Ishikawa (cell line): ENCODE results near the gene SLC9A4.
A peak's percentile ranks its signal among the peaks of the same experiment; 100 is the strongest.

ENCODE experiments used
- CEBPB ChIP-seq: IDR thresholded peaks from 2 replicates; pipeline ENCODE4 v1.6.1; 2012
- CREB1 ChIP-seq: IDR thresholded peaks from 2 replicates; pipeline ENCODE4 v1.6.1; 2012; ENCODE audit warnings: low read depth
- EGR1 ChIP-seq: IDR thresholded peaks from 2 replicates; pipeline ENCODE4 v1.6.1; 2012
- EP300 ChIP-seq: IDR thresholded peaks from 2 replicates; pipeline ENCODE4 v1.6.1; 2012; ENCODE audit warnings: borderline replicate concordance
- FOXM1 ChIP-seq: IDR thresholded peaks from 2 replicates; pipeline ENCODE4 v1.6.1; 2012; ENCODE audit warnings: low read depth, borderline replicate concordance
- MAX ChIP-seq: IDR thresholded peaks from 2 replicates; pipeline ENCODE4 v1.6.1; 2012
- NFIC ChIP-seq: IDR thresholded peaks from 2 replicates; pipeline ENCODE4 v1.6.1; 2012
- RAD21 ChIP-seq: IDR thresholded peaks from 2 replicates; pipeline ENCODE4 v1.6.1; 2012; ENCODE audit warnings: low read depth
- REST ChIP-seq: IDR thresholded peaks from 2 replicates; pipeline ENCODE4 v1.6.1; 2012; ENCODE audit warnings: low read depth, mild to moderate bottlenecking
- TAF1 ChIP-seq: IDR thresholded peaks from 2 replicates; pipeline ENCODE4 v1.6.1; 2012; ENCODE audit warnings: low read depth, mild to moderate bottlenecking
- TCF12 ChIP-seq: IDR thresholded peaks from 2 replicates; pipeline ENCODE4 v1.6.1; 2012; ENCODE audit warnings: low read depth
- TEAD4 ChIP-seq: IDR thresholded peaks from 2 replicates; pipeline ENCODE4 v1.6.1; 2012
- USF1 ChIP-seq: IDR thresholded peaks from 2 replicates; pipeline ENCODE4 v1.6.1; 2012
- YY1 ChIP-seq: IDR thresholded peaks from 2 replicates; pipeline ENCODE4 v1.6.1; 2012; ENCODE audit warnings: low read depth
- ZBTB7A ChIP-seq: IDR thresholded peaks from 2 replicates; pipeline ENCODE4 v1.6.1; 2012; ENCODE audit warnings: low read depth

SLC9A4 gene

GRCh38 chr2:102473020-102473419, at the start of gene SLC9A4:
Gene SLC9A4 (plus strand): TSS chr2:102473226. CDS start chr2:102473760, 534 bp downstream.
- TF ChIP-seq RAD21 = peak; percentile 87
- TF ChIP-seq NFIC = no peak
- no peak for TF ChIP-seq TCF12
- no peak for TF ChIP-seq TEAD4
- no peak for TF ChIP-seq FOXM1

GRCh38 chr2:102423368-102423767, 49.7 kb upstream of the SLC9A4 start:
- no peak for TF ChIP-seq TCF12
- no peak for TF ChIP-seq TEAD4
- no peak for TF ChIP-seq FOXM1
- no peak for TF ChIP-seq EP300
- no peak for TF ChIP-seq RAD21
- TF ChIP-seq EGR1 = no peak
- no peak for TF ChIP-seq ZBTB7A
- no peak for TF ChIP-seq CREB1
- no peak for TF ChIP-seq USF1

- TF ChIP-seq USF1 (no peak), NFIC (no peak), FOXM1 (no peak), YY1 (no peak), EGR1 (no peak), EP300 (no peak), TAF1 (no peak), TEAD4 (no peak), CREB1 (no peak), ZBTB7A (no peak), RAD21 (no peak)
These were observed 48.3 kb upstream of the SLC9A4 start for GRCh38 chr2:102424754-102425153.

- TF ChIP-seq ZBTB7A (no peak), TEAD4 (no peak), YY1 (no peak), CREB1 (no peak), NFIC (no peak)
These were observed 47.4 kb upstream of the SLC9A4 start for GRCh38 chr2:102425441-102426132.

GRCh38 chr2:102427249-102427648, 45.8 kb upstream of the SLC9A4 start:
- no peak for TF ChIP-seq ZBTB7A
- TF ChIP-seq TEAD4 = no peak
- no peak for TF ChIP-seq CREB1
- no peak for TF ChIP-seq EP300
- no peak for TF ChIP-seq NFIC
- no peak for TF ChIP-seq FOXM1
- TF ChIP-seq USF1 = no peak
- TF ChIP-seq RAD21 = no peak
- no peak for TF ChIP-seq CEBPB
- no peak for TF ChIP-seq REST
- no peak for TF ChIP-seq TAF1
- no peak for TF ChIP-seq MAX
- TF ChIP-seq EGR1 = no peak
- no peak for TF ChIP-seq TCF12
- no peak for TF ChIP-seq YY1

GRCh38 chr2:102428573-102428972, 44.5 kb upstream of the SLC9A4 start:
- no peak for TF ChIP-seq YY1
- no peak for TF ChIP-seq NFIC
- no peak for TF ChIP-seq FOXM1

GRCh38 chr2:102432386-102432785, 40.6 kb upstream of the SLC9A4 start:
- TF ChIP-seq CREB1 = no peak
